ENCODE measurements around the gene TFCP2L1. TPM values are rescaled to one million over a fixed set of nuclear protein-coding genes. Genes with fewer than 3 reads are reported as not detected.
"Not testable (repeated sequence)": the region's sequence is repeated elsewhere in the genome, so short reads cannot be mapped to it uniquely, and the experiment has no call there.

Gene TFCP2L1
- total and polyA plus RNA-seq, 8 donors: 2.0 to 7.7 (median 4.5) TPM

GRCh38 chr2:121316986-121317385, 32.0 kb upstream of the TFCP2L1 start:
- Histone ChIP-seq H3K27me3 (no peaks in the 10 kb centered on the region), H3K9me3 (no peaks in the 10 kb centered on the region), H3K4me3 (no peak overlapping the region), H3K27ac (no peak overlapping the region), H3K36me3 (no peaks in the 10 kb centered on the region), H3K4me1 (no peaks in the 10 kb centered on the region)
- 86 to 97% methylated on average over 7 of the region's 7 CpGs for WGBS, 2 donors
- intact Hi-C loops (cut with DNase I): no loop called here
- no peak for DNase-seq
- FAIRE-seq: no peak
- no peak for TF ChIP-seq CTCF (IDR thresholded peaks at IDR 0.05)
- no peak for ATAC-seq

- H3K27ac ChIP-seq; intact Hi-C loops (cut with DNase I); H3K4me3 ChIP-seq; DNase-seq; H3K9me3 ChIP-seq; H3K36me3 ChIP-seq; H3K27me3 ChIP-seq; H3K4me1 ChIP-seq; ATAC-seq; FAIRE-seq: not testable (repeated sequence)
- WGBS, 2 donors: 82 to 85% methylated on average over 15 of the region's 15 CpGs
These were observed 28.7 kb upstream of the TFCP2L1 start for GRCh38 chr2:121313701-121314100.

- TF ChIP-seq CTCF (IDR thresholded peaks at IDR 0.05): no peak
- H3K9me3 ChIP-seq: no peaks in the 10 kb centered on the region
- H3K4me1 ChIP-seq: no peaks in the 10 kb centered on the region
- no peak for ATAC-seq
- H3K4me3 ChIP-seq: no peak overlapping the region
- H3K27ac ChIP-seq: no peak overlapping the region
- peaks cover 0 to 9% (median 0%) of the 10 kb centered on the region in 4 donors for H3K27me3 ChIP-seq
- no peaks in the 10 kb centered on the region for H3K36me3 ChIP-seq
- intact Hi-C loops (cut with DNase I): no loop called here
- WGBS, 2 donors: 49 to 56% methylated on average over 3 of the region's 3 CpGs
- DNase-seq: no peak
- no peak for FAIRE-seq
These were observed 24.8 kb upstream of the TFCP2L1 start for GRCh38 chr2:121309801-121310200.

- no peaks in the 10 kb centered on the region for H3K9me3 ChIP-seq
- FAIRE-seq: no peak
- H3K36me3 ChIP-seq: no peaks in the 10 kb centered on the region
- H3K4me1 ChIP-seq: no peaks in the 10 kb centered on the region
- no peak for ATAC-seq
- DNase-seq: no peak
- no peak overlapping the region for H3K4me3 ChIP-seq
- peaks cover 0 to 9% (median 0%) of the 10 kb centered on the region in 4 donors for H3K27me3 ChIP-seq
- no peak overlapping the region for H3K27ac ChIP-seq
- no peak for TF ChIP-seq CTCF (IDR thresholded peaks at IDR 0.05)
- intact Hi-C loops (cut with DNase I): no loop called here
These were observed 24.3 kb upstream of the TFCP2L1 start for GRCh38 chr2:121309323-121309722.

GRCh38 chr2:121307048-121307447, 22.0 kb upstream of the TFCP2L1 start:
- intact Hi-C loops (cut with DNase I): no loop called here
- no peak for ATAC-seq
- Histone ChIP-seq H3K4me1 (no peaks in the 10 kb centered on the region), H3K36me3 (no peaks in the 10 kb centered on the region), H3K4me3 (no peak overlapping the region), H3K27me3 (peaks cover 0 to 9% (median 0%) of the 10 kb centered on the region in 4 donors), H3K9me3 (no peaks in the 10 kb centered on the region), H3K27ac (no peak overlapping the region)
- FAIRE-seq: no peak
- no peak for DNase-seq
- TF ChIP-seq CTCF (IDR thresholded peaks at IDR 0.05): no peak
- WGBS, 2 donors: 89 to 90% methylated on average over 2 of the region's 2 CpGs

- H3K27ac ChIP-seq: no peak overlapping the region
- no peak for TF ChIP-seq CTCF (IDR thresholded peaks at IDR 0.05)
- WGBS, 2 donors: 69 to 73% methylated on average over 2 of the region's 2 CpGs
- H3K9me3 ChIP-seq: no peaks in the 10 kb centered on the region
- no peak overlapping the region for H3K4me3 ChIP-seq
- H3K36me3 ChIP-seq: no peaks in the 10 kb centered on the region
- intact Hi-C loops (cut with DNase I): no loop called here
- no peak for ATAC-seq
- no peaks in the 10 kb centered on the region for H3K4me1 ChIP-seq
- no peak for FAIRE-seq
- peaks cover 0 to 9% (median 2%) of the 10 kb centered on the region in 4 donors for H3K27me3 ChIP-seq
- DNase-seq: no peak
These were observed 19.9 kb upstream of the TFCP2L1 start for GRCh38 chr2:121304941-121305340.

Measured in pancreas (tissue), 10 donors.